Urinary bladder (tissue), 4 donors: ENCODE measurements around the gene KIAA0040. TPM values are rescaled to one million over a fixed set of nuclear protein-coding genes. Genes with fewer than 3 reads are reported as not detected.

Experiments used
- DNase-seq: peaks from one replicate; pipeline ENCODE4 v3.0.0-alpha.2; 2015; ENCODE audit errors: extremely low spot score
- H3K27ac ChIP-seq: one replicate; pipeline ENCODE4 v1.5.1; 2013; ENCODE audit warnings: low read depth, mild to moderate bottlenecking, moderate library complexity
- H3K36me3 ChIP-seq: one replicate; pipeline ENCODE4 v1.6.1; 2013; ENCODE audit warnings: mild to moderate bottlenecking, moderate library complexity; ENCODE audit not compliant: insufficient read depth
- H3K4me1 ChIP-seq: one replicate; pipeline ENCODE4 v1.6.1; 2013; ENCODE audit warnings: mild to moderate bottlenecking, moderate library complexity; ENCODE audit not compliant: insufficient read depth
- H3K4me3 ChIP-seq: one replicate; pipeline ENCODE4 v1.5.1; 2013; ENCODE audit warnings: low read depth, low read length
- WGBS: extraction: QIAGEN DNeasy Blood & Tissue Kit; methylation state at CpG from one replicate; pipeline ENCODE4 v1.1.7; 2013; 5-methylcytosine and 5-hydroxymethylcytosine counted together
- polyA plus RNA-seq: library from polyadenylated mRNA; stranded (reverse); fragments of 200-250 nt; gene quantifications from one replicate; pipeline ENCODE4 v1.2.3, GENCODE V29; 2013
- total RNA-seq: library from RNA; depleted of rRNA; stranded (reverse); fragments of >200 nt; gene quantifications from one replicate; pipeline ENCODE4 v1.2.3, GENCODE V29; 2014
- donor health status: healthy with polysubstance abuse.
- donor health status: healthy.

Gene KIAA0040
- total RNA-seq = 9.3 TPM
- 22.0 TPM for polyA plus RNA-seq

- no peak for DNase-seq
- H3K36me3 ChIP-seq = no peaks in the 10 kb centered on the region
- peak within 1 kb of the TSS; percentile 66 for H3K4me3 ChIP-seq
- H3K4me1 ChIP-seq = no peaks in the 10 kb centered on the region
- H3K27ac ChIP-seq = peak within 1 kb of the TSS; percentile 89
- WGBS = 4% methylated on average over 62 of the region's 62 CpGs
These were observed at the start of gene KIAA0040 for GRCh38 chr1:175192630-175193526. Gene KIAA0040 (minus strand): TSS chr1:175192776. CDS start chr1:175161013, 31,763 bp downstream.

DNA sequence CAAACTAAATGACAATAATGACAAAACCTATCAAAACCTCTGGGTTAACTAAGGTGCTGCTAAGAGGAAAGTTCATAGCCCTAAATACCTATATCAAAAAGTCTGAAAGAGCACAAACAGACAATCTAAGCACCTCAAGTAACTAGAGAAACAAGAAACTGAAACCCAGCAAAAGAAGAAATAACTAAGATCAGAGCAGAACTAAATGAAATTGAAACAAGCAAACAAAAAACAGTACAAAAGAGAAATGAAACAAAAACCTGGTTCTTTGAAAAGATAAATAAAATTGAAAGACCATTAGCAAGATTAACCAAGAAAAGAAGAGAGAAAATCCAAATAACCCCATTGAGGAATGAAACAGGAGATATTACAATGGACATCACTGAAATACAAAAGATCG, 44.8 kb upstream of the KIAA0040 start:
- H3K4me3 ChIP-seq = no peak overlapping the region
- no peak for DNase-seq
- 91% methylated on average over 1 of the region's 1 CpG for WGBS
- no peaks in the 10 kb centered on the region for H3K4me1 ChIP-seq
- no peak overlapping the region for H3K27ac ChIP-seq
- no peaks in the 10 kb centered on the region for H3K36me3 ChIP-seq

DNA sequence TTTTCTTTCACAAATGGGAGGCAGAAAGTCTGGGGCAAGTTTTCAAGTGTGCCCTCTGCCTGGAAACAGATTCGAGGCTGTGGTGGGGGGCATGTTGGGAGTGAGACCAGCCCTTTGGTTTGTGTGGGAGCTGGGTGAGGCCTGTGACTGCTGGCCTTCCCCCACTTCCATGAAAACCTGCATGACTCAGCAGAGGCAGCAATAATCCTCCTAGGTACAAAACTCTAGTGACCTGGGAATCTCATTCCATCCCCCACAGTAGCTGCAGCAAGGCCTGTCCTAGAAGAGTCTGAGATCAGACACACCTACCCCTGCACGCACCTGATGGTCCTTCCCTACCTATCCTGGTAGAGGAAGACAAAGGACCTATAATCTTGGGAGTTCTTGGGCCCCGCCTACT, 42.1 kb upstream of the KIAA0040 start:
- no peaks in the 10 kb centered on the region for H3K36me3 ChIP-seq
- no peak overlapping the region for H3K27ac ChIP-seq
- no peaks in the 10 kb centered on the region for H3K4me1 ChIP-seq
- 84% methylated on average over 3 of the region's 3 CpGs for WGBS
- DNase-seq = no peak
- H3K4me3 ChIP-seq = no peak overlapping the region

GRCh38 chr1:175232335-175232734, 39.8 kb upstream of the KIAA0040 start:
- 45% methylated on average over 2 of the region's 2 CpGs for WGBS
- H3K27ac ChIP-seq = no peak overlapping the region
- H3K4me3 ChIP-seq = no peak overlapping the region
- no peaks in the 10 kb centered on the region for H3K36me3 ChIP-seq
- no peak for DNase-seq
- H3K4me1 ChIP-seq = no peaks in the 10 kb centered on the region

DNA sequence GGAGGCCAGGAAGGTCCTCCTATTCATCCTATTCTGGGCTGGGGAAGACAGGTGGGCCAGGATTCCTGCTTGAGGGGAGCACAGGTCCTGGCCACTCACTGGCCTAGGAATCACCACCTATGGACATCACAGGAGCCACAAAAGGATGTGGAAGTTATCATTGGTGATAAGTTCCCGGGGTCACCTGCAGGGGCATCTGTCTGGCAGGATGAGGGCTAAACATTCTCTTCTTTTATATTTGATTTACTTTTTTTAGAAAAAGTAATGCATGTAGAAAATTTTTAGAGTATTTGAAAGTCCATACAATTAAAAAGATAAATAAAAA, 33.2 kb upstream of the KIAA0040 start:
- Histone ChIP-seq H3K27ac (no peak overlapping the region), H3K4me1 (no peaks in the 10 kb centered on the region), H3K4me3 (no peak overlapping the region), H3K36me3 (no peaks in the 10 kb centered on the region)
- 0% methylated on average over 1 of the region's 1 CpG for WGBS
- DNase-seq = no peak

DNA sequence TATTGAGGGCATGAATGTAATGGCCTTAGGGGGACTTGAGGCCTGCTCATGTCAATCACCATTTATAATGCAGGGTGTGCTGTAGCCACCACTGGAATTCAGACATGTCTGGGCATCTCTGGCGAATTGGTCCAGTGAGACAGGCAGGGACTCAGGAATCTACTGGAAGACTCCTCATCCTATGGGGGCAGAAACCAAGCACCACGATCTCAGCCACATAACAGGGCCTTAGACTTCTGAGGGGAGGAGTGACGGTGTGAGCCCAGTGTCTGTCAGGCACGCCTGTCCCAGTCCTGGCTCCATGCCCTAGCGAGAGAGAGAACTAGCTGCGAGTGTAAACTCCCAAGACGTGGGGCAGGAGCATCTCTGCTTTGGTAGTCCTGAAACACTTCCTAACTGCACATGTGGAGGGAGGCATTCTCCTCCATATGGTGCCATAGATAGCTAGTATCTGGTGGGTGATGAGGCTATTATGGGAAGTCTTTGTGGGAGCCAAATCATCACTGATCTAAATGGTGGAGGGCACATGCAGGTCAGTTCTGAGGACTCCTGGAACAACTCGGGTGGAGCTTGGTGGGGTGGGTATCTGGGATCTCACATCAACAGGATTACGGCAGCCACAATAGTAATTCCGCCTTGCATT, 29.8 kb upstream of the KIAA0040 start:
- no peak for DNase-seq
- Histone ChIP-seq H3K4me3 (no peak overlapping the region), H3K27ac (no peak overlapping the region), H3K36me3 (no peaks in the 10 kb centered on the region), H3K4me1 (no peaks in the 10 kb centered on the region)
- 78% methylated on average over 10 of the region's 10 CpGs for WGBS

- DNase-seq = no peak
- H3K4me3 ChIP-seq = no peak overlapping the region
- no peaks in the 10 kb centered on the region for H3K36me3 ChIP-seq
- no peaks in the 10 kb centered on the region for H3K4me1 ChIP-seq
- no peak overlapping the region for H3K27ac ChIP-seq
- 40% methylated on average over 10 of the region's 10 CpGs for WGBS
These were observed 29.1 kb upstream of the KIAA0040 start for GRCh38 chr1:175221557-175222175.

DNA sequence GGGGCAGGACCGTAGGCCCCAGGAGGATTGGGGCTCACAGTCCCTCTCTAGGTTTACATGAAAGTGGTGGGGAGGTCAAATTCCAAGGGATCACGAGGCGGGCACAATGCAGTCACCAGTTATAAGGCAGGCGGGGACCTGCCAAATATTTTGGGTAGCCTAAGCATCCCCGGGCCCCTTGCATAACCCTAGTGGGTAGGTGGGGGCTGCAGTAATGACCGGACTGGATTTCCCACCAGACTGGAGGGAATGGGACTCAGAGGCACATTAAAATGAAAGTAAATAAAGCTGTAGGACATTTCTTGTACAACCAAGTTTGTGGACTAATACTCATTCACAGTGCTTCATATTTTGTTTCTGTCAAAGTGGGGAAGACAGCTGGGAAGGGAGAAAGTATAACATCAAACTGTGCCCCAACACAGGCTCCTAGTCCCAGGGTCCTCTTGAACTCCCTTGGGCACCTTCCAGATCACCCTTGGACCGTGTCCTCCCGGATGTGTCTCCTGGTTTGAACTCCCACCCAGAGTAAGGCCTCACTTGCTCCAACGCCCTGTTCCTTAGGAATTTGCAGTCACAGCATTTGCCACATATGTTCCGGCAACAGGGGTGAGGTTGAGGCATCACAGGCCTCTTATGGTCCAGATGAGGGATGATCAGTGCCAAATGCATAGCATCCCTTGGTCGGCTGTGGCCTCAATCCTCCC, 28.4 kb upstream of the KIAA0040 start:
- Histone ChIP-seq H3K36me3 (no peaks in the 10 kb centered on the region), H3K4me3 (no peak overlapping the region), H3K27ac (no peak overlapping the region), H3K4me1 (no peaks in the 10 kb centered on the region)
- DNase-seq = no peak
- WGBS = 53% methylated on average over 11 of the region's 11 CpGs

DNA sequence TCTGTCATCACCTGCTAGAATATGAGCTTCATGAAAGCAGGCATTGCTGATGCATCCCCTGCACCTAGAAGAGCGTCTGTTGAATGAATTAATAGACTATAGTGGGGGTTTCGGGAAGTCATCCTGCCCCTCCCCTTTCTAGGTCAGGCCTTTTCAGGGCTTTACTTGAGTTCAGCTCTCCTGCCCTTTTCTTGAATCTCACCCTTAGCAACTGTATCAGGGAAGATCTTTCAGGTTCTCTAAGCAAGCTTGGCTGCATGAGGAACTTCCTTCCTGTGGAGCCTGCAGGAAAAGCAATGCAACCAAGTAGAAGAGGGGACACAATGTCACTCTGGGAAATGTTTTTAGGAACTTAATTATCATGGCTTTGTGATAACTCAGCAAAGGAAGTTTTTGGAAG, 27.2 kb upstream of the KIAA0040 start:
- Histone ChIP-seq H3K4me1 (no peaks in the 10 kb centered on the region), H3K4me3 (no peak overlapping the region), H3K27ac (no peak overlapping the region), H3K36me3 (no peaks in the 10 kb centered on the region)
- DNase-seq = no peak
- WGBS = 80% methylated on average over 2 of the region's 2 CpGs

- Histone ChIP-seq H3K4me1 (no peaks in the 10 kb centered on the region), H3K27ac (no peak overlapping the region), H3K4me3 (no peak overlapping the region), H3K36me3 (no peaks in the 10 kb centered on the region)
- DNase-seq = no peak
- 49% methylated on average over 5 of the region's 5 CpGs for WGBS
These were observed 26.3 kb upstream of the KIAA0040 start for GRCh38 chr1:175218786-175219434.

DNA sequence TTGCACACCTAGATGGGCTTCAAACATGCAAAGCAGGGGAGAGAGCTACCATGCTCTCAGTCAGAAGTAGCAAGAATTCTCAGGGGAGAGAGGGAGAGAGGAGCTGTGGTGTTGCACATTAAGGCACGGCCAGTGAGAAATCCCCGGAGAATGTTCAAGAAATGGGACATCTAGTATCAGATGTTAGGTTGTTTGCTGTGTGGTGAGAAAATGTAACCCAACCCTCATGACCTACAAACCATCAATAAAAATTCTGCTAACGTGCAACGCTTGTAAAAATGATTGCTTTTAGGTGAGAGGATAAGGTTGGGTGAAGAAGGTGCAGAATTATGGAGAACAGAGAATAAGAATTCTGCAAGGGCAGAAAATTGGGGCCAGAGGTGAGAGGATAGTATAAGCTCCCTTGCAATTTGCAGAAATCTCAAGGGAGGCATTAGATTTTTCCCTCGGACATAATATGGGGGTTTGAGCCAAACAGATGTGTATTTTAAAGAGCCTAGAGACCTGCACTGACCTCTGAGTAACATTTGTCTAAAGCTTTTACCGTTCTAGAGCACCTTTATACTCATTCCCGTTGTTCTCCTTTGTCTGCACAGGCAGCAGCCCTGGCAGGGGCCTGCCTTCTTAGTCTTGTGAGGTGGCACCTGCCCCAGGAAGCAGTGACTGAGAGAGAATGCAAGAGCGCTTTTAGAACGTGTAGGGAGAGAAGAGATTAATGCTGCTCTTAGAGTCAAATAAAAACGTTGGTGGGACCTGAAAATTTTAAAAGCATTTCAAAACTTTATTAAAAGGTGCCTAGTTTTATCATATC, 25.4 kb upstream of the KIAA0040 start:
- no peak overlapping the region for H3K27ac ChIP-seq
- H3K36me3 ChIP-seq = no peaks in the 10 kb centered on the region
- WGBS = 54% methylated on average over 10 of the region's 10 CpGs
- H3K4me1 ChIP-seq = no peaks in the 10 kb centered on the region
- no peak overlapping the region for H3K4me3 ChIP-seq
- DNase-seq = no peak

DNA sequence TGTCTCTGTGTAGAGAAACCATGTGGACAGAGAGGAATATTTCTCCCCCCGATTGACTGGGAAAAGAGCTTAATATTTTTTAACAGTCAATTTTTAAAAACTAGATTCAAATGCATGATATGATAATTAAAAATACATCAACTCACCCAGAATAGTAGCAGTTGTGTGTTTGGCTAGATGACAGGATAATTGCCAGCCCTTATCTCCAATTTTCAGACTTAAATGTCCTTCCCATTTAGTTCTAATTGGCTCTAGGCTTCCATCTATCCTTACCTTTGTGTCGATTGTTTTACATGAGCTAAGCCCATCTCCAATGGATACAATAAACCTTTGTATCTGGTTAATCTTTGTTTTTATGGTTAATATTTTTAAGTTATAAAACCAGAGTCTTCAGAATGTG, 23.9 kb upstream of the KIAA0040 start:
- Histone ChIP-seq H3K36me3 (no peaks in the 10 kb centered on the region), H3K27ac (no peak overlapping the region), H3K4me1 (no peaks in the 10 kb centered on the region), H3K4me3 (no peak overlapping the region)
- 83% methylated on average over 2 of the region's 2 CpGs for WGBS
- no peak for DNase-seq
